Suprapubic skin (tissue), 3 donors: ENCODE measurements around the gene SPIB.

Source experiments
- POLR2AphosphoS5 ChIP-seq, 3 donors: sonication (generic); formaldehyde crosslinking; IDR thresholded peaks; one replicate each; pipeline ENCODE4 v1.6.1; 2017; ENCODE audit warnings: antibody characterized with exemption in 3 of 3
- TF ChIP-seq, protein P1 (sequence below), 2 donors: fragments of 200-600 bp in 1 of 2; fragments of 450-650 bp in 1 of 2; sonication (generic) in 1 of 2; IDR thresholded peaks; one replicate each; pipeline ENCODE4 v1.5.1; 2016 to 2019; ENCODE audit warnings: antibody characterized with exemption in 2 of 2, mild to moderate bottlenecking in 1 of 2, moderate library complexity in 1 of 2

GRCh38 chr19:50458396-50459066 is 39.8 kb downstream of the SPIB start:
- no peak for TF ChIP-seq POLR2AphosphoS5 (IDR thresholded peaks at IDR 0.05)
- TF ChIP-seq, protein P1, sequence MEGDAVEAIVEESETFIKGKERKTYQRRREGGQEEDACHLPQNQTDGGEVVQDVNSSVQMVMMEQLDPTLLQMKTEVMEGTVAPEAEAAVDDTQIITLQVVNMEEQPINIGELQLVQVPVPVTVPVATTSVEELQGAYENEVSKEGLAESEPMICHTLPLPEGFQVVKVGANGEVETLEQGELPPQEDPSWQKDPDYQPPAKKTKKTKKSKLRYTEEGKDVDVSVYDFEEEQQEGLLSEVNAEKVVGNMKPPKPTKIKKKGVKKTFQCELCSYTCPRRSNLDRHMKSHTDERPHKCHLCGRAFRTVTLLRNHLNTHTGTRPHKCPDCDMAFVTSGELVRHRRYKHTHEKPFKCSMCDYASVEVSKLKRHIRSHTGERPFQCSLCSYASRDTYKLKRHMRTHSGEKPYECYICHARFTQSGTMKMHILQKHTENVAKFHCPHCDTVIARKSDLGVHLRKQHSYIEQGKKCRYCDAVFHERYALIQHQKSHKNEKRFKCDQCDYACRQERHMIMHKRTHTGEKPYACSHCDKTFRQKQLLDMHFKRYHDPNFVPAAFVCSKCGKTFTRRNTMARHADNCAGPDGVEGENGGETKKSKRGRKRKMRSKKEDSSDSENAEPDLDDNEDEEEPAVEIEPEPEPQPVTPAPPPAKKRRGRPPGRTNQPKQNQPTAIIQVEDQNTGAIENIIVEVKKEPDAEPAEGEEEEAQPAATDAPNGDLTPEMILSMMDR (IDR thresholded peaks at IDR 0.05), result no peak
